Stomach (tissue), 4 donors: ENCODE results near the gene CKAP5.

Source experiments
- CTCF ChIP-seq, 7 experiments: fragments of 450-650 bp in 4 of 7; fragments of 200-600 bp in 3 of 7; sonication (generic) in 3 of 7; IDR thresholded peaks; one replicate each; pipeline ENCODE4 v1.5.1; 2016 to 2019; ENCODE audit warnings: antibody characterized with exemption in 7 of 7, control low read depth in 2 of 7, mild to moderate bottlenecking in 1 of 7
- POLR2A ChIP-seq, 4 donors: fragments of 450-650 bp; IDR thresholded peaks; one replicate each; pipeline ENCODE4 v1.6.1; 2016; ENCODE audit warnings: antibody characterized with exemption in 4 of 4, control low read depth in 2 of 4, mild to moderate bottlenecking in 1 of 4, moderate library complexity in 1 of 4
- POLR2AphosphoS5 ChIP-seq, 3 donors: sonication (generic); formaldehyde crosslinking; IDR thresholded peaks; one replicate each; pipeline ENCODE4 v1.6.1; 2016; ENCODE audit warnings: antibody characterized with exemption in 3 of 3

- TF ChIP-seq POLR2A (IDR thresholded peaks at IDR 0.05) (no peak), CTCF (IDR thresholded peaks at IDR 0.05) (no peak), POLR2AphosphoS5 (IDR thresholded peaks at IDR 0.05) (no peak)
Measured at GRCh38 chr11:46808799-46809431, 37.2 kb downstream of the CKAP5 start.
